Heart right ventricle (tissue), 16 donors: ENCODE results near the gene CHD9. TPM values are rescaled to one million over a fixed set of nuclear protein-coding genes. Genes with fewer than 3 reads are reported as not detected.
"Not testable (repeated sequence)": the region's sequence is repeated elsewhere in the genome, so short reads cannot be mapped to it uniquely, and the experiment has no call there.

Experiments
- ATAC-seq, 8 donors: fragments of 200-7000 bp; cut with Tn5 transposase; one replicate each; pipeline ENCODE4 v1.9.1; 2020; ENCODE audit warnings: mild to moderate bottlenecking in 8 of 8, moderate library complexity in 8 of 8, moderate number of reproducible peaks in 1 of 8
- DNase-seq, 2 donors: peaks; one replicate each; pipeline ENCODE4 v3.0.0-alpha.2; 2020
- H3K27ac ChIP-seq, 10 donors: fragments of 200-600 bp; sonication (generic) in 2 of 10; one replicate each; pipeline versions ENCODE4 v1.5.0 to v1.8.0; 2020 to 2022; ENCODE audit warnings: mild to moderate bottlenecking in 3 of 10
- H3K27me3 ChIP-seq, 7 donors: fragments of 200-600 bp; one replicate each; pipeline ENCODE4 v1.8.0; 2021 to 2022; ENCODE audit warnings: mild to moderate bottlenecking in 2 of 7
- H3K36me3 ChIP-seq, 9 donors: fragments of 200-600 bp; sonication (generic) in 1 of 9; one replicate each; pipeline versions ENCODE4 v1.5.0 to v1.8.0; 2020 to 2022; ENCODE audit warnings: mild to moderate bottlenecking in 2 of 9
- H3K4me1 ChIP-seq, 9 donors: fragments of 200-600 bp; sonication (generic) in 1 of 9; one replicate each; pipeline versions ENCODE4 v1.5.0 to v1.8.0; 2020 to 2022; ENCODE audit warnings: mild to moderate bottlenecking in 4 of 9
- H3K4me3 ChIP-seq, 10 donors: fragments of 200-600 bp; sonication (generic) in 2 of 10; one replicate each; pipeline versions ENCODE4 v1.5.0 to v1.8.0; 2020 to 2022; ENCODE audit warnings: mild to moderate bottlenecking in 7 of 10, moderate library complexity in 2 of 10
- H3K9me3 ChIP-seq, 11 donors: fragments of 200-600 bp in 10 of 11; sonication (generic) in 2 of 11; one replicate each; pipeline versions ENCODE4 v1.5.0 to v1.8.0; 2013 to 2022; ENCODE audit warnings: mild to moderate bottlenecking in 2 of 11, control low read depth in 1 of 11, moderate library complexity in 1 of 11
- CTCF ChIP-seq, 9 donors: fragments of 200-600 bp; sonication (generic) in 2 of 9; IDR thresholded peaks; one replicate each; pipeline versions ENCODE4 v1.5.0 to v1.8.0; 2021 to 2022; ENCODE audit warnings: antibody characterized with exemption in 9 of 9, mild to moderate bottlenecking in 5 of 9, moderate library complexity in 1 of 9
- WGBS, 2 donors: extraction: QIAGEN DNeasy Blood & Tissue Kit; methylation state at CpG; one replicate each; pipeline ENCODE4 v1.1.7; 2013; ENCODE audit warnings: inconsistent platforms in 1 of 2; 5-methylcytosine and 5-hydroxymethylcytosine counted together
- intact Hi-C, 10 donors: fragments of 100-400 bp; cut with DNase I; formaldehyde crosslinking; loops; one replicate each; pipeline versions ENCODE4 v1.11.1 to v1.14.2; 2022
- polyA plus RNA-seq, 2 donors: library from polyadenylated mRNA; stranded (reverse); fragments of 200-250 nt; gene quantifications; one replicate each; pipeline ENCODE4 v1.2.3, GENCODE V29; 2013
- total RNA-seq, 10 donors: library from RNA; stranded (reverse); fragmentation: NEBNext Ultra II Directional in 3 of 10; extraction: Animal tissue kit (Norgen Biotek cat#: 25700) in 3 of 10; gene quantifications; one replicate each; pipeline versions ENCODE4 v1.2.1 to v1.2.4, GENCODE V29; 2021 to 2023
- donor health status: Arrhythmogenic right ventricular cardiomyopathy.
- donor health status: ischemic (EF 13 %, LVEDD 7.1; RV severe dilation, severe dysfunction).
- donor health status: healthy with polysubstance abuse.
- donor health status: DM: no; HTN: yes; CAD: no.
- donor health status: DM: no; HTN: no; CAD: no.
- donor health status: ischemic (EF 25% LVEDD 6.9; RV normal size, moderate dysfunction).
- donor health status: ischemic (EF 25% LVEDD 5.7; RV mildly dilated, moderate dysfunction).
- donor health status: healthy.
- donor health status: DM: yes; HTN: yes; CAD: no.
- donor health status: Ischemic cardiomyopathy.
- donor health status: ischemic (EF 35%, LVEDD 5.7; RV mildly dilated, moderate dysfunction).
- donor health status: nonischemic (EF 11% LVEDD 7.7; RV severe dilation, severe dysfunction).
- donor health status: DM: yes; HTN: yes; CAD: no.
- donor health status: PGD.
- donor health status: ischemic (EF 29% LVEDD 5.4; RV normal size, mild dysfunction).
- donor health status: nonischemic (EF 23%, LVEDD 6.1; RV moderate dilation, normal function).

The CHD9 gene
- total and polyA plus RNA-seq, 12 donors: 7.0 to 58.4 (median 44.6) TPM

GRCh38 chr16:53262645-53263044 is 207.9 kb downstream of the CHD9 start:
- H3K9me3 ChIP-seq: peaks cover 0 to 11% (median 0%) of the 10 kb centered on the region in 11 donors
- DNase-seq (no peak), ATAC-seq (no peak)
- H3K4me3 ChIP-seq: no peak overlapping the region
- H3K36me3 ChIP-seq: peaks cover 0 to 100% (median 46%) of the 10 kb centered on the region in 9 donors
- no peak overlapping the region for H3K27ac ChIP-seq
- intact Hi-C loops: no loop called here
- WGBS, 2 donors: 95 to 98% methylated on average over 2 of the region's 2 CpGs
- TF ChIP-seq CTCF (IDR thresholded peaks at IDR 0.05): no peak
- no peaks in the 10 kb centered on the region for H3K4me1 ChIP-seq
- no peaks in the 10 kb centered on the region for H3K27me3 ChIP-seq

GRCh38 chr16:53266156-53266555 is 211.4 kb downstream of the CHD9 start:
- DNase-seq: no peak
- no peak for ATAC-seq
- H3K9me3 ChIP-seq: no peaks in the 10 kb centered on the region
- no peaks in the 10 kb centered on the region for H3K4me1 ChIP-seq
- peaks cover 0 to 100% (median 45%) of the 10 kb centered on the region in 9 donors for H3K36me3 ChIP-seq
- intact Hi-C loops: no loop called here
- no peak overlapping the region for H3K27ac ChIP-seq
- H3K4me3 ChIP-seq: no peak overlapping the region
- TF ChIP-seq CTCF (IDR thresholded peaks at IDR 0.05): no peak
- H3K27me3 ChIP-seq: no peaks in the 10 kb centered on the region

- H3K4me1 ChIP-seq, H3K27ac ChIP-seq, H3K9me3 ChIP-seq, H3K27me3 ChIP-seq, H3K4me3 ChIP-seq, DNase-seq, ATAC-seq: not testable (repeated sequence)
- intact Hi-C loops: loop anchor here in 1 of 10 donors (5.0 kb wide), 1 partner anchor 41 kb away; no protein-coding TSS in a partner anchor
- 97 to 100% methylated on average over 1 of the region's 2 CpGs for WGBS, 2 donors
- peaks cover 4 to 93% (median 59%) of the 10 kb centered on the region in 9 donors for H3K36me3 ChIP-seq
Measured at GRCh38 chr16:53278498-53278897, 223.7 kb downstream of the CHD9 start.

- Histone ChIP-seq H3K4me3 (no peak overlapping the region), H3K27ac (no peak overlapping the region), H3K4me1 (peaks cover 0 to 14% (median 6%) of the 10 kb centered on the region in 9 donors), H3K36me3 (peaks cover 0 to 93% (median 32%) of the 10 kb centered on the region in 9 donors), H3K27me3 (no peaks in the 10 kb centered on the region), H3K9me3 (no peaks in the 10 kb centered on the region)
- no peak for TF ChIP-seq CTCF (IDR thresholded peaks at IDR 0.05)
- WGBS, 2 donors: 83 to 87% methylated on average over 2 of the region's 2 CpGs
- intact Hi-C loops: loop anchor here in 2 of 10 donors (5.0 to 10.0 kb wide), 3 partner anchors 149 to 226 kb away; partner anchors contain the start of genes CHD9 (in 1 of the 2) and CHD9NB (in 1 of the 2)
- DNase-seq (no peak), ATAC-seq (no peak)
Measured at GRCh38 chr16:53281280-53281679, 226.5 kb downstream of the CHD9 start.

GRCh38 chr16:53281859-53282258 is 227.1 kb downstream of the CHD9 start:
- TF ChIP-seq CTCF (IDR thresholded peaks at IDR 0.05): no peak
- no peak for DNase-seq
- Histone ChIP-seq H3K9me3 (no peaks in the 10 kb centered on the region), H3K4me1 (peaks cover 0 to 14% (median 6%) of the 10 kb centered on the region in 9 donors), H3K27ac (no peak overlapping the region), H3K4me3 (no peak overlapping the region), H3K36me3 (peaks cover 0 to 93% (median 30%) of the 10 kb centered on the region in 9 donors), H3K27me3 (no peaks in the 10 kb centered on the region)
- intact Hi-C loops: loop anchor here in 2 of 10 donors (5.0 to 10.0 kb wide), 3 partner anchors 150 to 227 kb away; partner anchors contain the start of genes CHD9 (in 1 of the 2) and CHD9NB (in 1 of the 2)
- no peak for ATAC-seq
- WGBS, 2 donors: 92 to 94% methylated on average over 2 of the region's 2 CpGs
